Astrocyte (in vitro differentiated cells and primary cell): ENCODE results near the gene BACH2. TPM values are rescaled to one million over a fixed set of nuclear protein-coding genes. Genes with fewer than 3 reads are reported as not detected.
A peak's percentile ranks its signal among the peaks of the same experiment; 100 is the strongest.

Experiments used
- DNase-seq: peaks from one replicate; pipeline ENCODE4 v3.0.0-alpha.2; 2010; ENCODE audit warnings: low read depth
- FAIRE-seq: peaks from 2 replicates; lab custom pipeline; 2011; peaks lifted over from hg19 to GRCh38; lab: Jason Lieb, UNC
- H2AFZ ChIP-seq: 2 replicates; pipeline ENCODE4 v1.6.0; 2012; ENCODE audit warnings: low read depth, low read length, inconsistent platforms
- H3K27ac ChIP-seq: 2 replicates; pipeline ENCODE4 v1.5.1; 2011; ENCODE audit warnings: low read depth, low read length, inconsistent platforms
- H3K27me3 ChIP-seq: 2 replicates; pipeline ENCODE4 v1.6.0; 2011; ENCODE audit warnings: low read length, inconsistent platforms; ENCODE audit not compliant: insufficient read depth
- H3K36me3 ChIP-seq: 2 replicates; pipeline ENCODE4 v1.5.1; 2011; ENCODE audit warnings: low read length, inconsistent platforms; ENCODE audit not compliant: insufficient read depth
- H3K4me1 ChIP-seq: 2 replicates; pipeline ENCODE4 v1.5.1; 2011; ENCODE audit warnings: low read length, inconsistent platforms; ENCODE audit not compliant: insufficient read depth
- H3K4me2 ChIP-seq: 2 replicates; pipeline ENCODE4 v1.6.0; 2012; ENCODE audit warnings: low read length, inconsistent platforms
- H3K4me3 ChIP-seq: 2 replicates; pipeline ENCODE4 v1.5.1; 2011; ENCODE audit warnings: low read depth, mild to moderate bottlenecking, low read length, inconsistent platforms; ENCODE audit not compliant: insufficient read depth
- H3K79me2 ChIP-seq: 2 replicates; pipeline ENCODE4 v1.6.0; 2012; ENCODE audit warnings: mild to moderate bottlenecking, low read length, inconsistent platforms; ENCODE audit not compliant: insufficient read depth
- H3K9ac ChIP-seq: 2 replicates; pipeline ENCODE4 v1.6.0; 2012; ENCODE audit warnings: mild to moderate bottlenecking, low read length, inconsistent platforms
- H3K9me3 ChIP-seq: 2 replicates; pipeline ENCODE4 v1.5.1; 2012; ENCODE audit warnings: low read depth, mild to moderate bottlenecking, low read length, inconsistent platforms; ENCODE audit not compliant: insufficient read depth
- H4K20me1 ChIP-seq: 2 replicates; pipeline ENCODE4 v1.6.0; 2012; ENCODE audit warnings: low read length, inconsistent platforms; ENCODE audit not compliant: insufficient read depth
- H3K27ac Mint-ChIP-seq: one replicate; pipeline ENCODE4 v1.8.0; 2021; ENCODE audit warnings: mild to moderate bottlenecking, mixed read lengths; ENCODE audit not compliant: unreplicated experiment
- H3K27me3 Mint-ChIP-seq: one replicate; pipeline ENCODE4 v1.8.0; 2021; ENCODE audit warnings: low read depth, mixed read lengths; ENCODE audit not compliant: unreplicated experiment
- H3K36me3 Mint-ChIP-seq: one replicate; pipeline ENCODE4 v1.8.0; 2021; ENCODE audit warnings: low read depth, mixed read lengths; ENCODE audit not compliant: unreplicated experiment
- H3K4me1 Mint-ChIP-seq: one replicate; pipeline ENCODE4 v1.8.0; 2021; ENCODE audit warnings: low read depth, mixed read lengths; ENCODE audit not compliant: unreplicated experiment
- H3K4me3 Mint-ChIP-seq: one replicate; pipeline ENCODE4 v1.8.0; 2021; ENCODE audit warnings: mild to moderate bottlenecking, moderate library complexity, mixed read lengths; ENCODE audit not compliant: unreplicated experiment
- H3K9me3 Mint-ChIP-seq: one replicate; pipeline ENCODE4 v1.8.0; 2021; ENCODE audit warnings: mild to moderate bottlenecking, mixed read lengths; ENCODE audit not compliant: unreplicated experiment
- EZH2 ChIP-seq: IDR thresholded peaks from 2 replicates; pipeline ENCODE4 v1.6.1; 2012; ENCODE audit warnings: mild to moderate bottlenecking, low read length, inconsistent platforms; ENCODE audit not compliant: insufficient read depth
- total RNA-seq: library from RNA; stranded (reverse); gene quantifications from 2 replicates; pipeline ENCODE4 v1.2.1, GENCODE V29; 2021
- TF ChIP-seq, protein P1 (sequence below): IDR thresholded peaks from 2 replicates; pipeline ENCODE4 v1.5.1; 2011; ENCODE audit warnings: low read depth, mild to moderate bottlenecking, inconsistent platforms, low read length, moderate library complexity; ENCODE audit not compliant: insufficient read depth

Gene BACH2
- total RNA-seq, 1 donor from 2014 or later: 17.5 TPM

DNA sequence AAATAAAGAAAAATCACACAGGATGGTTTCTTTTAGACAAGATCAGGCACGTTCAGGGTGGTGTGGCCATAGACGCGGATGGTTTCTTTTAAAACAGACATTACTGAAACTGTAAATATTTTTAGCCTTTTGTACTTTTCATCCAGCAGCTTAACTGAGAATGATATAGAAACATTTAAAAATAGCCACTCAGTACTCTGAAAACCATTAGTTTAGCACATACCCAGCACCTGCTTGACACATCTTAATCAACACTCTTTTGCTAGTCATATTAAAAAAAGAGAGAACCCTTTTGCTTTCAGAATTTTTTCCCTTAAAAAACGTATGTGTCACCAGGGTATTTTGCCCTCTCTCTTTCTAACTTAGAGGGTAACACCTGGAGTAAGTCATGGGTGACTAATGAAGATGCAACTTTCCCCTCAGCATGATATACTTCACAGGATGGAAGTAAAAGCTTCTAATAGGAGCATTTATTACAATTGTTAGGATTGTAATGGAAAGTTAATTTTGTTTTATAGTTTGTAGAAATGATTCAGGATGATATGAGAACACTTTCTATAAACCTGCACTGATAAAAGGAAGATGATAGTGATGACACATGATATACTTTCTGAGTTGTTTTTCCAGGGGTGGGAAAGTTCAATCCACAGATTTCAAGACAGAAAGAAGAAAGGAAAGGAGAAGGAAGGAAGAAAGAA lies 45.2 kb downstream of the BACH2 start:
- Histone ChIP-seq H3K4me1 (peaks cover under 1% of the 10 kb centered on the region), H3K27ac (no peak overlapping the region), H3K27me3 (no peaks in the 10 kb centered on the region), H4K20me1 (no peaks in the 10 kb centered on the region), H3K4me3 (no peak overlapping the region), H3K4me2 (no peak overlapping the region), H2AFZ (no peak overlapping the region), H3K9me3 (no peaks in the 10 kb centered on the region), H3K79me2 (no peaks in the 10 kb centered on the region), H3K36me3 (no peaks in the 10 kb centered on the region), H3K9ac (no peak overlapping the region)
- peaks cover 25% of the 10 kb centered on the region for H3K4me1 Mint-ChIP-seq
- peaks cover 5% of the 10 kb centered on the region for H3K36me3 Mint-ChIP-seq
- peak overlapping the region; percentile 4 for H3K4me3 Mint-ChIP-seq
- peaks cover 5% of the 10 kb centered on the region for H3K9me3 Mint-ChIP-seq
- TF ChIP-seq, protein P1, sequence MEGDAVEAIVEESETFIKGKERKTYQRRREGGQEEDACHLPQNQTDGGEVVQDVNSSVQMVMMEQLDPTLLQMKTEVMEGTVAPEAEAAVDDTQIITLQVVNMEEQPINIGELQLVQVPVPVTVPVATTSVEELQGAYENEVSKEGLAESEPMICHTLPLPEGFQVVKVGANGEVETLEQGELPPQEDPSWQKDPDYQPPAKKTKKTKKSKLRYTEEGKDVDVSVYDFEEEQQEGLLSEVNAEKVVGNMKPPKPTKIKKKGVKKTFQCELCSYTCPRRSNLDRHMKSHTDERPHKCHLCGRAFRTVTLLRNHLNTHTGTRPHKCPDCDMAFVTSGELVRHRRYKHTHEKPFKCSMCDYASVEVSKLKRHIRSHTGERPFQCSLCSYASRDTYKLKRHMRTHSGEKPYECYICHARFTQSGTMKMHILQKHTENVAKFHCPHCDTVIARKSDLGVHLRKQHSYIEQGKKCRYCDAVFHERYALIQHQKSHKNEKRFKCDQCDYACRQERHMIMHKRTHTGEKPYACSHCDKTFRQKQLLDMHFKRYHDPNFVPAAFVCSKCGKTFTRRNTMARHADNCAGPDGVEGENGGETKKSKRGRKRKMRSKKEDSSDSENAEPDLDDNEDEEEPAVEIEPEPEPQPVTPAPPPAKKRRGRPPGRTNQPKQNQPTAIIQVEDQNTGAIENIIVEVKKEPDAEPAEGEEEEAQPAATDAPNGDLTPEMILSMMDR: no peak
- TF ChIP-seq EZH2: no peak
- FAIRE-seq (no peak), DNase-seq (no peak)
- H3K27me3 Mint-ChIP-seq: no peaks in the 10 kb centered on the region
- H3K27ac Mint-ChIP-seq: peak overlapping the region; percentile 7

DNA sequence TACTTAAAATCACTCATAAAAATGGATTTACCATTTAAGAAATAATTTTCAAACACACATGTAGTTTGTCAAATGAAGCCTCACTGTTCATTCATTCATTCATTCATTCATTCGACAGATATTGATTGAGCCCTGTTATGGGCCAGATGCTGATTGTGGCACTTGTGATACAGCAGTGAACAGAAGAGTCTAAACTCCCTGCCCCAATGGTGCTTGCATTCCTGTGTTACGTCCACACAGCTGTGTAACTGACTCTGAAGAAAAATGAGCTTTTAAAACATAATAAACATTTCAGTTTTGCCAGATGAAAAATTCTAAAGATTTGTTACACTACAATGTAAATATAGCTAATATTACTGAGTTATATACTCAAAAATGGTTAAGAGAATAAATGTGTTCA lies 46.2 kb downstream of the BACH2 start:
- Mint-ChIP-seq H3K36me3 (peaks cover 2% of the 10 kb centered on the region), H3K4me3 (no peak overlapping the region), H3K4me1 (peaks cover 21% of the 10 kb centered on the region), H3K9me3 (peaks cover 2% of the 10 kb centered on the region), H3K27me3 (no peaks in the 10 kb centered on the region), H3K27ac (no peak overlapping the region)
- DNase-seq (no peak), FAIRE-seq (no peak)
- no peak overlapping the region for H3K4me3 ChIP-seq
- no peaks in the 10 kb centered on the region for H3K79me2 ChIP-seq
- no peaks in the 10 kb centered on the region for H4K20me1 ChIP-seq
- no peak overlapping the region for H3K4me2 ChIP-seq
- H3K9me3 ChIP-seq: no peaks in the 10 kb centered on the region
- no peaks in the 10 kb centered on the region for H3K27me3 ChIP-seq
- H3K9ac ChIP-seq: no peak overlapping the region
- no peaks in the 10 kb centered on the region for H3K4me1 ChIP-seq
- TF ChIP-seq, protein P1: no peak
- TF ChIP-seq EZH2: no peak
- no peaks in the 10 kb centered on the region for H3K36me3 ChIP-seq
- no peak overlapping the region for H2AFZ ChIP-seq
- no peak overlapping the region for H3K27ac ChIP-seq

DNA sequence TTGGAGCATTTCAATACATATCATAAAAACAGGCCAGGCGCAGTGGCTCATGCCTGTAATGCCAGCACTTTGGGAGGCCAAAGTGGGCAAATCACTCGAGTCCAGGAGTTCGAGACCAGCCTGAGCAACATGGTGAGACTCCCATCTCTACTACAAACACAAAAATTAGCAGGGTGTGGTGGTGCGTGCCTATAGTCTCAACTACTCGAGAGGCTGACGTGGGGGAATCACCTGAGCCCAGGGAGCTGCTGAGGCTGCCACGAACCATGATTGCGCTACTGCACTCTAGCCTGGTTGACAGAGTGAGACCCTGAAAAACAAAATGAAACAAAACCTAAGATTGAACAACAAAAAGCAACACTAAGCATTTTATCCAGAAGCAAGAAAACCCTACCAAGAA lies 47.2 kb downstream of the BACH2 start:
- no peak for DNase-seq
- H3K9me3 Mint-ChIP-seq: no peaks in the 10 kb centered on the region
- no peaks in the 10 kb centered on the region for H3K9me3 ChIP-seq
- no peak overlapping the region for H3K27ac Mint-ChIP-seq
- no peaks in the 10 kb centered on the region for H3K27me3 Mint-ChIP-seq
- H3K4me3 Mint-ChIP-seq: no peak overlapping the region
- no peaks in the 10 kb centered on the region for H3K27me3 ChIP-seq
- no peaks in the 10 kb centered on the region for H3K4me1 ChIP-seq
- H3K36me3 Mint-ChIP-seq: no peaks in the 10 kb centered on the region
- H2AFZ ChIP-seq: no peak overlapping the region
- peaks cover 21% of the 10 kb centered on the region for H3K4me1 Mint-ChIP-seq
- no peak overlapping the region for H3K4me2 ChIP-seq
- H3K27ac ChIP-seq: no peak overlapping the region
- TF ChIP-seq, protein P1: no peak
- TF ChIP-seq EZH2: no peak
- FAIRE-seq: no peak
- H4K20me1 ChIP-seq: no peaks in the 10 kb centered on the region
- H3K4me3 ChIP-seq: no peak overlapping the region
- H3K36me3 ChIP-seq: no peaks in the 10 kb centered on the region
- no peaks in the 10 kb centered on the region for H3K79me2 ChIP-seq
- H3K9ac ChIP-seq: no peak overlapping the region
